Measurements from ENCODE around the gene TTC7B.

The TTC7B gene

DNA sequence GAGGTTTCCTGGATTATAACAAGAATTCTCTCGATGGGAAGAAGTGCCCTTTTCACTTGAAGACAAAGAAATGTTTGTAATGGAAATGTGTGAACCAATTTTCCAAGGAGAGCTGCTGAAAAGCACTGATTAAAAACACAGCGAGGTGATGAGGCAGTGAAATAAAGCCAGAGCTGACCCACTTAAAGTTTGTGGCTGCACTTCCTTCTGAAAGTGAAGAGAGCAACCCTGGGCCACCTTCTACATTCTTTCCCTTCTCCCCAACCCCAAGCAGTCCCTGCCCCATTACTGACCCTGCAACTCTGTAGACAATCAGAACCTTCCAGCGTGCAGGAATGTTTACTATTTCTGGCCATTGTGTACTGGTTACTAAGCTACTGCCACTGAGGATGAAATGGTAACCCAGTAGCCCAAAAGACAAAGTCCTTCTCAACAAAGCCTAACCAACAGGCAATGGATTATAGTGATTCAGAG, 173.9 kb downstream of the TTC7B start:
- DNase-seq: peak; percentile 73

GRCh38 chr14:90641615-90642243, 174.5 kb downstream of the TTC7B start:
- no peak for DNase-seq

GRCh38 chr14:90641168-90641567, 175.1 kb downstream of the TTC7B start:
- DNase-seq: no peak

- DNase-seq: no peak
Measured at GRCh38 chr14:90639641-90640040, 176.6 kb downstream of the TTC7B start.

DNA sequence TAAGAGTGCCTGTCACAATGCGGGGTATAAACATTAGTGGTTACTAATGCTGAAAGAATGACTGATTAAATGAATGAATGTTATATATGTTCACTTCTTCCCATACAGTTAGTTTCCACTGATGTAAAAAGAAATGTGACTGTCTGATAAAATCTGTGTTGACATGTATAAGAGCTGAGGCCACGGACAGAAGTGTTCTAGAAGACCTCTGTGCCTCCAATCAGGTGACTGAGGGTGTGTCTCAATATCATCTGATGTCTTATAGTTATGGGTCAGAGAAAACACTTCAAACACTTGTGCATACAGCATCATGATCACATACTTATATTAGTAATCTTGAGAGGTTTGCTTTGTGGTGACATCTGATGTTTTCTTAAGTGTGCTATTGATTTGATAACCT, 183.4 kb downstream of the TTC7B start:
- no peak for DNase-seq

DNA sequence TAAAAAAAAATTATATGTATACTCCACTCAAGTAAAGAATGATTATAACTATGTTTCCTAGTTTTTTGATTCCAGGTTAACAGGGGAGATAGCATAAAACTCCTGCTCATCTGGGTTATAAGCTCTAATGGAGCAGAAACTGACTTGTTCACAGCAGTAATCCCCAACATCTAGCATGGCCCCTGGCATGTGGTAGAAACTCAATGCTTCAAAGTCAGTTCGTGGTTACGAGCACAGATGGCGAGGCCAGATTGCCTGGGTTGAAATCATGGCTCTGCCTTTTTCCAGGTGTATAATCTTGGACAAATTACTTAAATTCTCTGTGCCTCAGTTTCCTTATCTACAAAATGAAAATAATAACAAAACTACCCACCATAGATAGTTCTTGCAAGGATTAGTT, 183.8 kb downstream of the TTC7B start:
- DNase-seq: no peak

DNA sequence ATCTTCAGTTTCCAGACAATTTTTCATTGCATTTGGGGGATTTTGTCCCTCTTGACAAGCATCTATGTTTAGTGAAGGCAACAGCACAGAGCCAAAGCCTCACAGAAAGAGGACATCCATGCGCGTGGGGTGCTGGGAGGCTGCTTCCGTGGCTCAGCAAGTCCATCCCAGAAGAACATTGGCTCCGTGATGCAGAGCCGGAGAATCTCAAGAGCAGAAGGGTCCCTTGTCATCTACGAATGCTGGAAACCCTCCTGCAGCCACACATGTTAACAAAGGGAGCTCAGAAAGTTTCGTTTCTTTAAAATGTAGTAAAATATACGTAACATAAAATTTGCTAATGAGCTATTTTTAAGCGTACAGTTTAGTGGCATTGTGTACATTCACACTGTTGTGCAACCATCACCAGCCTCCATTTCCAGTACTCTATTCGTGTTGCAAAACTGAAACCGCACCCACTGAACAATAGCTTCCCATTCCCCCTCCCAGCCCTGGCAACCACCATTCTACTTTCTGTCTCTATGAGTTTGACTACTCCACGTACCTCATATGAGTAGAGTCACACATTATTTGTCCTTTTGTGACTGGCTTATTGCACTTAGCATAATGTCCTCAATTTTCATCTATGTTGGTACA, 185.9 kb downstream of the TTC7B start:
- no peak for DNase-seq

GRCh38 chr14:90629471-90629870, 186.8 kb downstream of the TTC7B start:
- DNase-seq: no peak

- no peak for DNase-seq
Measured at GRCh38 chr14:90628825-90629224, 187.4 kb downstream of the TTC7B start.

DNA sequence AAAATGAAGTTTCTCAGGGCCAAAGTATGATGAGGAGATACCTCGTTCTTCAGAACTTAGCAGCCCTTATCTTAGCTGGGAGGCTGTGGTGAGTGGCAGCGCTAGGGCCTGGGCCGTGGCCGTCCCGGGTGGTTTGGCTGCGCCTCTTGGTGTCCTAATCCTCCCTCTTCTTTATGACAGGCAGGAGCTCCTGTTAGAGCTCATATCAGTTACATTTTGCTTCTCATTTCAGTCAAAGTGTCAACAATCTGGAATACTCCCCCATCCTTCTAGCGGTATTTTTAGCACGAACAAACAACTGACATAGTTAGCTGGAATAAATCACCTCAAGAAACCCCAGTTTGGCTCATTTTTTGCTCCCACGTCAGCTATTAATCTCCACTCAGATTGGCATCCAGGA, 188.8 kb downstream of the TTC7B start:
- DNase-seq: no peak

GRCh38 chr14:90626550-90626949, 189.7 kb downstream of the TTC7B start:
- DNase-seq: no peak

DNA sequence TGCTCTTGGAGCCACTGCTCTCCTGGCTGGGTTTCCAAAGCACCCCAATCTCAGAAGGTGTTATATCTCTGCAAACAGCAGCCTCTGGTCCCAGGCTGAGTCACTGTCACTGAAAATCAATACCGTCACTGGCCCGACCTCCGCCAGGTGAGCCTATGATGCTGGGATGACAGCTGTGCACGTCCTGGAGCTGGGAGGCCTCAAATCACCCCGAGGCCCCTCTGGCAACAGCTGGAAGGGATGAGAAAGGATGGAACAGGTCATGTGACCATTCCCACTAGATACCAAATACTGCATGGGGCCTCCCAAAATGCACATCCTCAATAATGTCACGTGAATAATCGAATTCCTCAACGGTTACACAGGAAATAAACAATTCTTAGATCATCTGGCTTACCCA, 190.8 kb downstream of the TTC7B start:
- no peak for DNase-seq

DNA sequence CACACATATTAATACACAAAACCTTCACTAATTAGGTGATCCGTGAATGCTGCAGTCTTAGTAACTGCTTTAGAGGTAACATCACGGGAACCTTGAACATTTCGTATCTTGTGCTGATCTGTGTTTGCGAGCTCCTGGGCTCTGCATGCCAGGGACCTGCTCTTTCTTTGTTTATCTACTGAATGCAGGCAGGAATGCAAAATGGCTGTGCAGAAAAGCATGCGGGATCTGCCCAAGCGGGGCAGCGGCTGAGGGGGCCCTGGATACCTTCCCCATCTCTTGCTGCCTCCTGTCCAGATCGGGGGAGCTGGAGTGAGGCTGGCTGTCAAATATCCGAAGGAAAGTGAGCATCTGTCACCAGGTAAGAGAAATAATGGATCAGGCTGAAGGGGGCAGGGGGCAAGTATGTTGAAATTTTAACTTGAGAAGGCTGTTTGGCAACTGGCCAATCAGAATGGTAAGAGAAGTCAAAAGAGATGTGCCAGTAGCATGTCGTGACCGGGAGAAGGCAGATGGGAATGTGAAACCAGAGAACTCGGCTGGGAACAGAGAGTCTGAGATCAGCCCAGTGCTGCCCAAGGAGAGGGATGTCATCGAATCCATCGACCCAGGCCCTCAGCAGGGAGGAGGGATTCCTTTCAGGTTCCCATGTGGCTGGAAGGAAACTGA, 191.4 kb downstream of the TTC7B start:
- DNase-seq: peak; percentile 70

DNA sequence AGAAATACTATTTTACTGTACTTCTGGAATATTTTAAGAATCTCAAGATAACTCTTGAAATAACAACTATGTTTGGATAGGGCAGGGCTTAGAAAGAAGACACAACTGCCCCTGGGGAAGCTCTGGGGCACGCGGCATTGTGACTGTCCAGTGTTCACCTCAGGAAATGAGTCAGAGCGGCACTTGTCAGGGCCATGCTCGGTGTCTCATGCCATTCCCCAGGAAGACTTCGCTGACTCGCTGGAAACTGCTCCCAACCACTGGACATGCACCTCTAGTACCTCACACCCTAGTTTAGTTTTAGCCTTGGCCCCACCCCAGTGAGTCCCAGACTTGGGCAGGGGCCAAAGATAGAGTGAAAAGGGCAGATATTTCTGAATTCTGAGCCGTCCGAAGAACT, 192.0 kb downstream of the TTC7B start:
- DNase-seq: peak; percentile 88

- DNase-seq: no peak
Measured at GRCh38 chr14:90621201-90621600, 195.0 kb downstream of the TTC7B start.

DNA sequence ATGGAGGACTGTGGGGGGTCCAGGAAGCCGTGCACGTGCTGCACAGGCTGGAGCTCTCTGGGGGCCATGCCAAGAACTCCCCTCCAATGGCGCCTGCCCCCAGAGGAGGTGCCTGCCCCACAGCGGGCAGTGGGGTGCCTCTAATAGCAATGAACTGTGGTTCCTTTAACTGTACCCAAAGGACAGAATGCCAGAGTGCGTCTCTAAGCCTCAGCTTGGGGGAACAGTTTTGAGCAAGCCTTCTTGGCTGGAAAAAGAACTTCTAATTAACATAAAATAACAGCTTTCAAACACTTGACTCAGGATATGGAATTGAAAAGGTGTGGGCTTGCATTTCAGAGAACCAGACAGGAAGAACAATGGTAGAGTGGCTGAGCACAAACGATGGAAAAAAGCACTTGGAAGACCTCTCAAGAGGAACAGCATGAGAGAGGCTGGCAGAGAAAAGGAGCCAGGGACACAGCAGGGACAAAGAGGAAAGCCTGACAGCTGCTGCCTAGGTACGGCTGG, 195.6 kb downstream of the TTC7B start:
- no peak for DNase-seq

GRCh38 chr14:90619911-90620310, 196.3 kb downstream of the TTC7B start:
- no peak for DNase-seq

- DNase-seq: no peak
Measured at GRCh38 chr14:90617961-90618360, 198.3 kb downstream of the TTC7B start.

GRCh38 chr14:90616881-90617280, 199.3 kb downstream of the TTC7B start:
- no peak for DNase-seq

- DNase-seq: no peak
Measured at GRCh38 chr14:90616313-90616712, 199.9 kb downstream of the TTC7B start.

GRCh38 chr14:90615517-90616060, 200.6 kb downstream of the TTC7B start:
- no peak for DNase-seq

GRCh38 chr14:90614696-90615516, 201.3 kb downstream of the TTC7B start:
- DNase-seq: no peak

DNA sequence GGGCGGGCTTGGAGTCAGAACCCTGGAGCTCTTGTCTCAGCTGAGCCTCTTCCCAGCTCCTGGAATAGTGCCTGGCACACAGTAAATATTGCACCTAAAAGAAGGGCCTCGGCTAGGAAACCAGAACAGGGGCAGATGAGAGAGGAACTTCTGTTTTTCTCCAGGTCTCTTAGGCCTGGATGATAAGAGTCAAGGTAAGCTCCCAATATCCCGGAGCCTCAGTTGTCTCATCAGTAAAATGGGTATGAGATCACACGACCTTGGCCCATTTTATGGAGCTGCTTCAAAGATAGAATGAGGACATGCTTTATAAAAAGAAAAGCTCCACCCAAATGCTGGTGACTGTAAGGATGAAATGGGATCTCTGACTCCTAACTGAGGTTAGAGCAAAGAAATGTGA, 202.2 kb downstream of the TTC7B start:
- no peak for DNase-seq
